Measurements from ENCODE around the gene AZI2.

The AZI2 gene

DNA sequence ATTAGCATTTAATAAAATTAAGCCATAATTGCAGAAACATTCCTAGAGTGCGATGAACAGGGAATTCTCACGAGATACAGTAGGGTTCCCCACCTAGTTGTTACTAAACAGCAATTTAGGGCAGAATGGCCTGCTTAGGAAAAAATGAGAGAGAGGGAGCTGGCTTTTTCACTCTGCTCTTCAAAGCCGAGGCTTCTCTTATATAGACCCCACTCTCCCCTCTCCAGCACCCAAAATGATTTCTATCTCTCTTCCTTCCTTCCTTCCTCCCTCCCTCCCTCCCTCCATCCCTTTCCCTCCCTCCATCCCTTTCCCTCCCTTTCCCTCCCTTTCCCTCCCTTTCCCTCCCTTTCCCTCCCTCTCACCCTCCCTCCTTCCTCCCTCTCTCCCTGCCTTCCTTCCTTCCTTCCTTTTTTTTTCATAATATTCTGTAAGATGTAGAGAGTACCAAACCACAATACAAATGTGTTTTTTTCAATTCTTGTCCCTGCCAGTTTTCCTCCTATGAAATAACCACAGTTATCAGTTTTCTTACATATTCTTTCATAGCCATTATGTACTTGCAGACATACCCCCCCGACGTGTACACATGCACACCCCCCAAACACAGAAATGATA lies 48.2 kb downstream of the AZI2 start:
- no peak for DNase-seq (ENCODE audit: low read depth)

DNA sequence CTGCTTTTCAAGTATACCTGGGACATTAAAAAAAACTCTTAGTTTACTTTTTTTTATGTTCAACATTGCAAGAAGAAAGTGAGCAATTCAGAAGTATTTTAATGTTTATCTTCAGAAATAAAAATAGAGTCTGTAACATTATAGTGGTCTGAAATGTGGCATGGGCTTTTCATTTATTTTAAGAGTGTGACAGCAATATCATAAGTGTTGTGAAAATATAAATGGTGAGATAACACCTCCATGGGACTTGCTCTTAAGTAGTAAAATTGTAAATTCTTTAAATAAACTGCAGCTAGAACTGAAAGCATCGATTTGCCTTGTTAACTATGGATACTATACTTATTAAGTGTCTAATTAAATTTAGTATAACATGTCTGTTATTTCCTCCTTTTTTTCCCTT lies 48.9 kb downstream of the AZI2 start:
- DNase-seq (ENCODE audit: low read depth): no peak

DNA sequence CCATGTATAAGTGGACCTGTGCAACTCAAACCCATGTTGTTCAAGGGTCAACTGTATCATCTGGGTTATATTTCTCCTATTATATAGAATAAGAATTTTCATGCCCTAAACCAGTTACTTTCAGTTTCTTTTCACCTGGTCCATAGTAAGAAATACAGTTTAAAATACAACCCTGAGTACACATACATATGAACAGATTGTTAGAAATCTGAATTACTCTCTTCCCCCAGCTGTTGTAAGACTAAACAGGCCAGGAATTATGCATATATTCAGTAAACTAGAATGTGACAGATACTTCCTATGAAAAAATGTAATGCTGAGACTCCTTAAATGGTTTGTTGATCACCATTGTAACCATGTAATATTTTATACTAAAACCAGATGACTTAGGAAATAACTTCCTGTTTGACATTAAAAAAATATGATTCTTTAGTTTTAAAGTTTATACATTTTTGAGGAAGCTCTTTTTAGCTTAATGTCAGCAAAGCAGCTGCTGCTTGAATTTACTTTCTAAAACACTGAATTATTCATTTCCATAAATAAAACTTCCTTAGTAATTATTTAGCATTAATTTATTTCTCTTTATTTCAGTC lies 52.6 kb downstream of the AZI2 start:
- peak; percentile 45 for DNase-seq (ENCODE audit: low read depth)

DNA sequence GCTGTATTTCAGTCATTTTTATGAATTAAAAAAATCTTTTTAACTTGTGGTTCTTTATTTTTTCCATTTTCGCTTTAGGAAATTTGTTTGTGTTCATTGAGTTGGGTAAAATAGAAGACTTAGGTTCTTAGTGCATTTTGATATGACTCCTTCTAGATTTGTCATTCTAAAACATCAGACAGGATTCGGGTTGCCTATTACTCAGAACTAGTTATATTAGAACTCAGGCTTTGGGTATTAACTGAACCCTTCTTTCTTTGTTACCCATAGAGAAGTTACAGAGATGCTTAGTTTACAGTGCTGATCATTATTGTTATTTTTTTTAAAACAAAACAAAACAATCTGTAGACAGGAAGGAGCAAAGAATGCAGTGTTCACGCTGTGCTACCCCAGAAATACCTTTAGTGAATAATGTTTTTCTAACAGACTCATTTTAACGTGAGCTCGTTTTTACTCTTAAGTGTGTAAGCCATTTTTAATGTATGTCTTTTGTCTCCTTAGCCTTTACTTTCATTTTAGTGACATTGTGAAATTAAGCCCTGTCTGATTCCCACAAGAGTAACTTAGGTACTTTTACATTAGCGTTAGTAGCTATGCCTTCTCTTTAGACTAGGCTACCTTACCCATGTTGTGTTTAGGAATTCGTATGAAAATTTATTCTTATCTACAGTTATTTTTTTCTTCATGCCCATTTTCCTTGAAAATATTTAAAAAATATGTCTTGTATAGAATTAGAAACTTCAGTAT lies 53.8 kb downstream of the AZI2 start:
- DNase-seq (ENCODE audit: low read depth): no peak

DNA sequence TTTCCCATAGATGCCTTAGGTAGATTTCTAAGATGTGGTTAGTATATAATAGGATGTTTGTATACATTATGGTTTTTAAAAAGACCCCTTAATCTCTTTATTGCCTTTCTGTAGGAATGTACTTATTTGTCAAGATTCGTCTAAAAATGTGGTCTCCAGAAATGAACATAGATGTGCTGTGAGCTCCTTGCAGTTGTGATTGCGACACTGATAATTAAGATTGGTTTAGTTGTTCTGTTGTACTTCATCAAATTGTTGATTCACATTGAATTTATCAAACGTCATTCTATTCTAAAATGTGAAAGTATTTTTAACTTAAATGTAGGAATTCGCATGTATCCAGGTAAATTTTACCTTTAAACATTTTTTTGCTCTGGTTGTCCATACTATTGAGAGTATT lies 56.0 kb downstream of the AZI2 start:
- DNase-seq (ENCODE audit: low read depth): no peak

GRCh38 chr3:28291577-28291976 lies 57.0 kb downstream of the AZI2 start:
- DNase-seq (ENCODE audit: low read depth): no peak

- DNase-seq (ENCODE audit: low read depth): no peak
Measured at GRCh38 chr3:28290863-28291300, 57.7 kb downstream of the AZI2 start.

GRCh38 chr3:28287046-28287445 lies 61.6 kb downstream of the AZI2 start:
- DNase-seq (ENCODE audit: low read depth): no peak

GRCh38 chr3:28286595-28286994 lies 62.0 kb downstream of the AZI2 start:
- DNase-seq (ENCODE audit: low read depth): peak; percentile 74

- no peak for DNase-seq (ENCODE audit: low read depth)
Measured at GRCh38 chr3:28280781-28281180, 67.8 kb downstream of the AZI2 start.

GRCh38 chr3:28279770-28280169 lies 68.9 kb downstream of the AZI2 start:
- DNase-seq (ENCODE audit: low read depth): peak; percentile 56

- DNase-seq (ENCODE audit: low read depth): no peak
Measured at GRCh38 chr3:28278918-28279317, 69.7 kb downstream of the AZI2 start.

GRCh38 chr3:28273837-28274236 lies 74.8 kb downstream of the AZI2 start:
- no peak for DNase-seq (ENCODE audit: low read depth)
